Nephron (organoid): ENCODE results near the gene CFAP97D2.

Experiments
- H3K27ac Mint-ChIP-seq, 3 experiments: 2 replicates each; pipeline ENCODE4 v1.8.0; 2020; ENCODE audit warnings: mixed read lengths in 3 of 3, mild to moderate bottlenecking in 2 of 3, moderate library complexity in 1 of 3
- H3K27me3 Mint-ChIP-seq: 2 replicates; pipeline ENCODE4 v1.8.0; 2021; ENCODE audit warnings: low read depth, mild to moderate bottlenecking, moderate library complexity, mixed read lengths
- H3K36me3 Mint-ChIP-seq: 2 replicates; pipeline ENCODE4 v1.8.0; 2020; ENCODE audit warnings: low read depth, mixed read lengths
- H3K4me1 Mint-ChIP-seq: 2 replicates; pipeline ENCODE4 v1.8.0; 2020; ENCODE audit warnings: mixed read lengths
- H3K4me3 Mint-ChIP-seq, 3 experiments: 2 replicates each; pipeline ENCODE4 v1.8.0; 2020; ENCODE audit warnings: mild to moderate bottlenecking in 3 of 3, mixed read lengths in 3 of 3, moderate library complexity in 2 of 3
- H3K9me3 Mint-ChIP-seq: 2 replicates; pipeline ENCODE4 v1.8.0; 2020; ENCODE audit warnings: mixed read lengths
- CTCF ChIP-seq, 3 experiments: fragments of 200-600 bp; sonication (generic); IDR thresholded peaks; one replicate each; pipeline ENCODE4 v1.5.0; 2021; ENCODE audit warnings: antibody characterized with exemption in 3 of 3; ENCODE audit not compliant: unreplicated experiment in 3 of 3

Gene CFAP97D2

GRCh38 chr13:114211446-114212157 is 32.5 kb downstream of the CFAP97D2 start:
- TF ChIP-seq CTCF (IDR thresholded peaks at IDR 0.05; ENCODE audit: unreplicated experiment in 3 of 3): no peak
- peaks cover 39% of the 10 kb centered on the region for H3K27me3 Mint-ChIP-seq
- no peak overlapping the region for H3K27ac Mint-ChIP-seq
- H3K36me3 Mint-ChIP-seq: no peaks in the 10 kb centered on the region
- H3K4me3 Mint-ChIP-seq: no peak overlapping the region
- no peaks in the 10 kb centered on the region for H3K4me1 Mint-ChIP-seq
- peaks cover 12% of the 10 kb centered on the region for H3K9me3 Mint-ChIP-seq

- H3K4me3 Mint-ChIP-seq: no peak overlapping the region
- H3K4me1 Mint-ChIP-seq: no peaks in the 10 kb centered on the region
- H3K27me3 Mint-ChIP-seq: peaks cover 39% of the 10 kb centered on the region
- H3K9me3 Mint-ChIP-seq: peaks cover 10% of the 10 kb centered on the region
- H3K27ac Mint-ChIP-seq: no peak overlapping the region
- no peaks in the 10 kb centered on the region for H3K36me3 Mint-ChIP-seq
- TF ChIP-seq CTCF (IDR thresholded peaks at IDR 0.05; ENCODE audit: unreplicated experiment in 3 of 3): no peak
Measured at GRCh38 chr13:114212158-114212495, 33.1 kb downstream of the CFAP97D2 start.

GRCh38 chr13:114213980-114214379 is 34.9 kb downstream of the CFAP97D2 start:
- no peak for TF ChIP-seq CTCF (IDR thresholded peaks at IDR 0.05; ENCODE audit: unreplicated experiment in 3 of 3)
- Mint-ChIP-seq H3K36me3 (no peaks in the 10 kb centered on the region), H3K4me3 (no peak overlapping the region), H3K27ac (no peak overlapping the region), H3K4me1 (no peaks in the 10 kb centered on the region), H3K27me3 (peaks cover 33% of the 10 kb centered on the region), H3K9me3 (no peaks in the 10 kb centered on the region)

- Mint-ChIP-seq H3K9me3 (no peaks in the 10 kb centered on the region), H3K4me1 (no peaks in the 10 kb centered on the region), H3K27me3 (peaks cover 22% of the 10 kb centered on the region), H3K36me3 (no peaks in the 10 kb centered on the region), H3K27ac (no peak overlapping the region), H3K4me3 (no peak overlapping the region)
- no peak for TF ChIP-seq CTCF (IDR thresholded peaks at IDR 0.05; ENCODE audit: unreplicated experiment in 3 of 3)
Measured at GRCh38 chr13:114219392-114219791, 40.3 kb downstream of the CFAP97D2 start.

GRCh38 chr13:114222461-114222968 is 43.5 kb downstream of the CFAP97D2 start:
- Mint-ChIP-seq H3K27me3 (peaks cover 14% of the 10 kb centered on the region), H3K4me1 (no peaks in the 10 kb centered on the region), H3K4me3 (no peak overlapping the region), H3K36me3 (no peaks in the 10 kb centered on the region), H3K9me3 (no peaks in the 10 kb centered on the region), H3K27ac (no peak overlapping the region)
- no peak for TF ChIP-seq CTCF (IDR thresholded peaks at IDR 0.05; ENCODE audit: unreplicated experiment in 3 of 3)

- H3K27ac Mint-ChIP-seq: no peak overlapping the region
- no peak for TF ChIP-seq CTCF (IDR thresholded peaks at IDR 0.05; ENCODE audit: unreplicated experiment in 3 of 3)
- peaks cover 31% of the 10 kb centered on the region for H3K27me3 Mint-ChIP-seq
- H3K9me3 Mint-ChIP-seq: no peaks in the 10 kb centered on the region
- H3K4me3 Mint-ChIP-seq: no peak overlapping the region
- no peaks in the 10 kb centered on the region for H3K36me3 Mint-ChIP-seq
- no peaks in the 10 kb centered on the region for H3K4me1 Mint-ChIP-seq
Measured at GRCh38 chr13:114224201-114224600, 45.1 kb downstream of the CFAP97D2 start.
